ENCODE data around the gene ARSI. TPM values are rescaled to one million over a fixed set of nuclear protein-coding genes. Genes with fewer than 3 reads are reported as not detected.

ARSI gene
- total RNA-seq, 1 donor from 2014 or later: not detected

GRCh38 chr5:150320044-150320613, 17.4 kb upstream of the ARSI start:
- H3K4me3 Mint-ChIP-seq: no peak overlapping the region
- intact Hi-C loops (cut with micrococcal nuclease): no loop called here
- no peaks in the 10 kb centered on the region for H3K36me3 Mint-ChIP-seq (ENCODE audit: low read depth)
- H3K9me3 Mint-ChIP-seq: no peaks in the 10 kb centered on the region
- H3K27ac Mint-ChIP-seq: no peak overlapping the region
- no peaks in the 10 kb centered on the region for H3K4me1 Mint-ChIP-seq
- DNase-seq: no peak
- H3K27me3 Mint-ChIP-seq: peaks cover 9% of the 10 kb centered on the region

- Mint-ChIP-seq H3K4me1 (no peaks in the 10 kb centered on the region), H3K9me3 (no peaks in the 10 kb centered on the region), H3K27me3 (peaks cover 9% of the 10 kb centered on the region), H3K36me3 (ENCODE audit: low read depth) (no peaks in the 10 kb centered on the region), H3K4me3 (no peak overlapping the region), H3K27ac (no peak overlapping the region)
- intact Hi-C loops (cut with micrococcal nuclease): no loop called here
- DNase-seq: no peak
Observed at GRCh38 chr5:150319484-150319790, 16.7 kb upstream of the ARSI start.

- no peaks in the 10 kb centered on the region for H3K9me3 Mint-ChIP-seq
- intact Hi-C loops (cut with micrococcal nuclease): no loop called here
- no peak overlapping the region for H3K4me3 Mint-ChIP-seq
- no peaks in the 10 kb centered on the region for H3K4me1 Mint-ChIP-seq
- no peak for DNase-seq
- no peaks in the 10 kb centered on the region for H3K36me3 Mint-ChIP-seq (ENCODE audit: low read depth)
- no peak overlapping the region for H3K27ac Mint-ChIP-seq
- H3K27me3 Mint-ChIP-seq: peaks cover 9% of the 10 kb centered on the region
Observed at GRCh38 chr5:150318613-150319483, 16.1 kb upstream of the ARSI start.

GRCh38 chr5:150317048-150318003, 14.6 kb upstream of the ARSI start:
- H3K4me3 Mint-ChIP-seq: no peak overlapping the region
- no peaks in the 10 kb centered on the region for H3K36me3 Mint-ChIP-seq (ENCODE audit: low read depth)
- intact Hi-C loops (cut with micrococcal nuclease): no loop called here
- DNase-seq: no peak
- no peak overlapping the region for H3K27ac Mint-ChIP-seq
- H3K9me3 Mint-ChIP-seq: no peaks in the 10 kb centered on the region
- H3K4me1 Mint-ChIP-seq: no peaks in the 10 kb centered on the region
- peaks cover 13% of the 10 kb centered on the region for H3K27me3 Mint-ChIP-seq

GRCh38 chr5:150316320-150316719, 13.6 kb upstream of the ARSI start:
- Mint-ChIP-seq H3K9me3 (no peaks in the 10 kb centered on the region), H3K27ac (no peak overlapping the region), H3K36me3 (ENCODE audit: low read depth) (no peaks in the 10 kb centered on the region), H3K4me1 (no peaks in the 10 kb centered on the region), H3K4me3 (no peak overlapping the region), H3K27me3 (peaks cover 13% of the 10 kb centered on the region)
- intact Hi-C loops (cut with micrococcal nuclease): no loop called here
- no peak for DNase-seq

GRCh38 chr5:150315245-150315644, 12.5 kb upstream of the ARSI start:
- DNase-seq: no peak
- H3K27me3 Mint-ChIP-seq: peaks cover 13% of the 10 kb centered on the region
- H3K4me1 Mint-ChIP-seq: no peaks in the 10 kb centered on the region
- H3K27ac Mint-ChIP-seq: no peak overlapping the region
- intact Hi-C loops (cut with micrococcal nuclease): no loop called here
- no peaks in the 10 kb centered on the region for H3K36me3 Mint-ChIP-seq (ENCODE audit: low read depth)
- no peak overlapping the region for H3K4me3 Mint-ChIP-seq
- H3K9me3 Mint-ChIP-seq: no peaks in the 10 kb centered on the region

GRCh38 chr5:150313921-150314716, 11.4 kb upstream of the ARSI start:
- Mint-ChIP-seq H3K9me3 (no peaks in the 10 kb centered on the region), H3K27me3 (peaks cover 15% of the 10 kb centered on the region), H3K4me3 (no peak overlapping the region), H3K36me3 (ENCODE audit: low read depth) (no peaks in the 10 kb centered on the region), H3K27ac (no peak overlapping the region), H3K4me1 (no peaks in the 10 kb centered on the region)
- no peak for DNase-seq
- intact Hi-C loops (cut with micrococcal nuclease): no loop called here

GRCh38 chr5:150313501-150313900, 10.8 kb upstream of the ARSI start:
- intact Hi-C loops (cut with micrococcal nuclease): no loop called here
- Mint-ChIP-seq H3K4me1 (no peaks in the 10 kb centered on the region), H3K36me3 (ENCODE audit: low read depth) (no peaks in the 10 kb centered on the region), H3K4me3 (no peak overlapping the region), H3K27ac (no peak overlapping the region), H3K9me3 (no peaks in the 10 kb centered on the region), H3K27me3 (peaks cover 17% of the 10 kb centered on the region)
- DNase-seq: no peak

GRCh38 chr5:150312518-150312917, 9.8 kb upstream of the ARSI start:
- H3K27me3 Mint-ChIP-seq: peaks cover 12% of the 10 kb centered on the region
- no peak overlapping the region for H3K27ac Mint-ChIP-seq
- no peaks in the 10 kb centered on the region for H3K4me1 Mint-ChIP-seq
- no peaks in the 10 kb centered on the region for H3K9me3 Mint-ChIP-seq
- H3K4me3 Mint-ChIP-seq: no peak overlapping the region
- H3K36me3 Mint-ChIP-seq (ENCODE audit: low read depth): no peaks in the 10 kb centered on the region
- no peak for DNase-seq
- intact Hi-C loops (cut with micrococcal nuclease): no loop called here

GRCh38 chr5:150311015-150311692, 8.4 kb upstream of the ARSI start:
- H3K9me3 Mint-ChIP-seq: no peaks in the 10 kb centered on the region
- DNase-seq: no peak
- no peak overlapping the region for H3K4me3 Mint-ChIP-seq
- no peaks in the 10 kb centered on the region for H3K36me3 Mint-ChIP-seq (ENCODE audit: low read depth)
- intact Hi-C loops (cut with micrococcal nuclease): no loop called here
- H3K27ac Mint-ChIP-seq: no peak overlapping the region
- H3K4me1 Mint-ChIP-seq: no peaks in the 10 kb centered on the region
- H3K27me3 Mint-ChIP-seq: peaks cover 14% of the 10 kb centered on the region

- Mint-ChIP-seq H3K27me3 (peaks cover 20% of the 10 kb centered on the region), H3K9me3 (no peaks in the 10 kb centered on the region), H3K4me1 (peaks cover 2% of the 10 kb centered on the region), H3K36me3 (ENCODE audit: low read depth) (no peaks in the 10 kb centered on the region), H3K27ac (no peak overlapping the region), H3K4me3 (no peak overlapping the region)
- intact Hi-C loops (cut with micrococcal nuclease): no loop called here
- no peak for DNase-seq
Observed at GRCh38 chr5:150310246-150310645, 7.5 kb upstream of the ARSI start.

GRCh38 chr5:150309886-150310239, 7.2 kb upstream of the ARSI start:
- no peaks in the 10 kb centered on the region for H3K36me3 Mint-ChIP-seq (ENCODE audit: low read depth)
- H3K27me3 Mint-ChIP-seq: peaks cover 23% of the 10 kb centered on the region
- no peaks in the 10 kb centered on the region for H3K9me3 Mint-ChIP-seq

More at GRCh38 chr5:150309886-150310239, 7.2 kb upstream of the ARSI start:
- H3K4me3 Mint-ChIP-seq: no peak overlapping the region
- intact Hi-C loops (cut with micrococcal nuclease): no loop called here
- DNase-seq: no peak
- no peak overlapping the region for H3K27ac Mint-ChIP-seq
- peaks cover 2% of the 10 kb centered on the region for H3K4me1 Mint-ChIP-seq

All from activated CD4-positive, alpha-beta T cell treated with anti-CD3 and anti-CD28 coated beads, Interleukin-2, amount 10 ng/mL, durations not matched to agents 24 days and 14 days (primary cell).